UCSD-AML1 (cell line): ENCODE results near the gene ISL1.

Source experiments
- DNase-seq: peaks from one replicate; lab custom pipeline; 2025; ENCODE audit not compliant: unreplicated experiment; lab: John Stamatoyannopoulos, UW

The ISL1 gene

GRCh38 chr5:51386916-51387883 lies 4.0 kb downstream of the ISL1 start:
- DNase-seq, result no peak

GRCh38 chr5:51387884-51388275 lies 4.6 kb downstream of the ISL1 start:
- DNase-seq, result no peak

GRCh38 chr5:51388488-51389287 lies 5.4 kb downstream of the ISL1 start:
- DNase-seq, result no peak

GRCh38 chr5:51389288-51389576 lies 6.0 kb downstream of the ISL1 start:
- no peak for DNase-seq

GRCh38 chr5:51389577-51390463 lies 6.6 kb downstream of the ISL1 start:
- no peak for DNase-seq

- DNase-seq, result no peak
These were observed 7.9 kb downstream of the ISL1 start for GRCh38 chr5:51391175-51391574.

- DNase-seq, result no peak
These were observed 9.5 kb downstream of the ISL1 start for GRCh38 chr5:51392689-51393199.

GRCh38 chr5:51394609-51395008 lies 11.4 kb downstream of the ISL1 start:
- DNase-seq, result no peak

GRCh38 chr5:51395245-51395644 lies 12.0 kb downstream of the ISL1 start:
- DNase-seq, result no peak

- no peak for DNase-seq
These were observed 12.6 kb downstream of the ISL1 start for GRCh38 chr5:51395666-51396356.

GRCh38 chr5:51396797-51397196 lies 13.5 kb downstream of the ISL1 start:
- DNase-seq, result no peak

GRCh38 chr5:51397996-51398395 lies 14.7 kb downstream of the ISL1 start:
- no peak for DNase-seq

- DNase-seq, result no peak
These were observed 15.8 kb downstream of the ISL1 start for GRCh38 chr5:51398875-51399642.

- no peak for DNase-seq
These were observed 16.4 kb downstream of the ISL1 start for GRCh38 chr5:51399643-51400006.

- no peak for DNase-seq
These were observed 21.0 kb downstream of the ISL1 start for GRCh38 chr5:51404255-51404654.

- DNase-seq, result no peak
These were observed 28.7 kb downstream of the ISL1 start for GRCh38 chr5:51411921-51412325.

- no peak for DNase-seq
These were observed 31.3 kb downstream of the ISL1 start for GRCh38 chr5:51414516-51414915.

- DNase-seq, result no peak
These were observed 32.9 kb downstream of the ISL1 start for GRCh38 chr5:51416149-51416548.

GRCh38 chr5:51433052-51433710 lies 49.9 kb downstream of the ISL1 start:
- DNase-seq, result no peak
